WTC11 (cell line): ENCODE measurements around the gene LMOD3. TPM values are rescaled to one million over a fixed set of nuclear protein-coding genes. Genes with fewer than 3 reads are reported as not detected.

Source experiments
- ATAC-seq: fragments of 200-7000 bp; cut with Tn5 transposase; 2 replicates; pipeline ENCODE4 v1.10.0; 2021; ENCODE audit warnings: mild to moderate bottlenecking, moderate library complexity
- CTCF ChIA-PET: fragments of 300-600 bp; sonication (Branson Sonifier 250); formaldehyde crosslinking; loops from one replicate; lab custom pipeline; 2021; ENCODE audit warnings: antibody characterized with exemption; lab: Charles Lee
- POLR2A ChIA-PET: fragments of 350-600 bp; sonication (Branson Sonifier 250); formaldehyde crosslinking; loops from one replicate; lab custom pipeline; 2021; ENCODE audit warnings: antibody characterized with exemption; lab: Charles Lee
- DNase-seq: peaks from one replicate; pipeline ENCODE4 v3.0.0; 2021; ENCODE audit warnings: low spot score
- H3K27ac Mint-ChIP-seq: 2 replicates; pipeline ENCODE4 v1.8.0; 2021; ENCODE audit warnings: mixed read lengths
- H3K27me3 Mint-ChIP-seq: 2 replicates; pipeline ENCODE4 v1.8.0; 2021; ENCODE audit warnings: low read depth, mild to moderate bottlenecking, moderate library complexity, mixed read lengths
- H3K36me3 Mint-ChIP-seq: 2 replicates; pipeline ENCODE4 v1.8.0; 2021; ENCODE audit warnings: mixed read lengths
- H3K4me1 Mint-ChIP-seq: 2 replicates; pipeline ENCODE4 v1.8.0; 2022; ENCODE audit warnings: mixed read lengths
- H3K4me3 Mint-ChIP-seq: 2 replicates; pipeline ENCODE4 v1.8.0; 2021; ENCODE audit warnings: mild to moderate bottlenecking, moderate library complexity, mixed read lengths
- H3K9me3 Mint-ChIP-seq: 2 replicates; pipeline ENCODE4 v1.8.0; 2021; ENCODE audit warnings: mixed read lengths
- GABPB1 ChIP-seq: sonication (generic); formaldehyde crosslinking; IDR thresholded peaks from 2 replicates; pipeline ENCODE4 v1.8.1; 2023; ENCODE audit warnings: mild to moderate bottlenecking, missing genetic modification reagents
- NR1H2 ChIP-seq: sonication (generic); formaldehyde crosslinking; IDR thresholded peaks from 2 replicates; pipeline ENCODE4 v1.9.0; 2021; ENCODE audit warnings: mild to moderate bottlenecking, moderate library complexity, missing genetic modification reagents
- OVOL2 ChIP-seq: fragments of 250-450 bp; sonication (Bioruptor Pico); IDR thresholded peaks from 2 replicates; pipeline ENCODE4 v1.9.0; 2021; ENCODE audit warnings: mild to moderate bottlenecking, borderline replicate concordance
- SMAD3 ChIP-seq: sonication (generic); formaldehyde crosslinking; IDR thresholded peaks from 2 replicates; pipeline ENCODE4 v1.8.0; 2022; ENCODE audit warnings: missing genetic modification reagents, mild to moderate bottlenecking, borderline replicate concordance
- SOX15 ChIP-seq: fragments of 250-450 bp; sonication (Bioruptor Pico); IDR thresholded peaks from 2 replicates; pipeline ENCODE4 v1.9.0; 2021; ENCODE audit warnings: mild to moderate bottlenecking
- SP1 ChIP-seq: sonication (generic); formaldehyde crosslinking; conservative IDR thresholded peaks from 2 replicates; pipeline ENCODE4 v1.8.1; 2022; ENCODE audit warnings: missing genetic modification reagents
- TEAD1 ChIP-seq: sonication (generic); formaldehyde crosslinking; IDR thresholded peaks from 2 replicates; pipeline ENCODE4 v1.8.0; 2022; ENCODE audit warnings: mild to moderate bottlenecking, missing genetic modification reagents
- ZNF317 ChIP-seq: sonication (generic); formaldehyde crosslinking; IDR thresholded peaks from 2 replicates; pipeline ENCODE4 v1.8.1; 2023; ENCODE audit warnings: low read depth, mild to moderate bottlenecking, moderate library complexity, missing genetic modification reagents, borderline replicate concordance
- total RNA-seq: library from RNA; stranded (reverse); gene quantifications from 3 replicates; pipeline ENCODE4 v1.2.3, GENCODE V29; 2021
- TF ChIP-seq, protein P1 (sequence below): sonication (generic); formaldehyde crosslinking; IDR thresholded peaks from 2 replicates; pipeline ENCODE4 v1.8.1; 2023; ENCODE audit warnings: mild to moderate bottlenecking, missing genetic modification reagents, moderate library complexity
- TF ChIP-seq, protein P2 (sequence below): sonication (generic); formaldehyde crosslinking; IDR thresholded peaks from 2 replicates; pipeline ENCODE4 v1.8.0; 2023; ENCODE audit warnings: missing genetic modification reagents
- TF ChIP-seq, protein P3 (sequence below): fragments of 250-450 bp; sonication (Bioruptor Pico); IDR thresholded peaks from 2 replicates; pipeline ENCODE4 v2.1.2; 2022; ENCODE audit warnings: mild to moderate bottlenecking, moderate library complexity
- TF ChIP-seq, protein P4 (sequence below): sonication (generic); formaldehyde crosslinking; IDR thresholded peaks from 2 replicates; pipeline ENCODE4 v1.8.1; 2023; ENCODE audit warnings: mild to moderate bottlenecking, moderate library complexity, missing genetic modification reagents
- TF ChIP-seq, protein P5 (sequence below): sonication (generic); formaldehyde crosslinking; IDR thresholded peaks from 2 replicates; pipeline ENCODE4 v1.8.1; 2022; ENCODE audit warnings: low read depth, mild to moderate bottlenecking, moderate library complexity, missing genetic modification reagents, borderline replicate concordance
- TF ChIP-seq, protein P6 (sequence below): sonication (generic); formaldehyde crosslinking; IDR thresholded peaks from 2 replicates; pipeline ENCODE4 v1.8.0; 2022; ENCODE audit warnings: mild to moderate bottlenecking, missing genetic modification reagents
- TF ChIP-seq, protein P7 (sequence below): sonication (generic); formaldehyde crosslinking; IDR thresholded peaks from 2 replicates; pipeline ENCODE4 v1.8.1; 2022; ENCODE audit warnings: mild to moderate bottlenecking, missing genetic modification reagents, moderate library complexity, borderline replicate concordance
- TF ChIP-seq, protein P8 (sequence below): sonication (generic); formaldehyde crosslinking; IDR thresholded peaks from 2 replicates; pipeline ENCODE4 v1.8.0; 2022; ENCODE audit warnings: mild to moderate bottlenecking, missing genetic modification reagents
- TF ChIP-seq, protein P9 (sequence below): fragments of 250-450 bp; sonication (Bioruptor Pico); IDR thresholded peaks from 2 replicates; pipeline ENCODE4 v1.9.0; 2021; ENCODE audit warnings: moderate library complexity, mild to moderate bottlenecking, inconsistent platforms, borderline replicate concordance
- TF ChIP-seq, protein P10 (sequence below): sonication (generic); formaldehyde crosslinking; IDR thresholded peaks from 2 replicates; pipeline ENCODE4 v1.8.1; 2023; ENCODE audit warnings: mild to moderate bottlenecking, missing genetic modification reagents

LMOD3 gene
- total RNA-seq, 1 experiment from 2014 or later = not detected

DNA sequence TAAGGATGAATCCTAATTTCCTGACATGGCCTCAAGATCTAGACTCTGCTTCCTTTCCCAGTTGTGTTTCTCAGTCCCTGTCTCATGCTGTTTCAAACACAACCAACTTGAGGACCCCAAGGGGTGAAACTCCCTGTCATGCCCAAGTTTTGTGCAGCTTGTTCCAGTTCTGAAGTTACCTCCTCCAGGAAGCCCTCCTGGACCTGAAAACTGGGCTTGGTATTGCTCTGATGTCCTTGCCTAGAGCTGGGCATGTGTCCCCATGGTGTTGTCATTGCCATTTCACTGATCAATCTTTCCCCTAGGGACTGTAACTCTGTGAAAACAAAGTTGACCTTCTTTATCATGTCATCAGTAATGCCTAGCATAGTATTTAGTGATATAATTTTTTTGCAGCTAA, 6.1 kb upstream of the LMOD3 start:
- Mint-ChIP-seq H3K9me3 (0 out of 2 replicates have a peak, but pooled peaks cover 5% of the 10 kb centered on the region), H3K27me3 (no peaks in the 10 kb centered on the region), H3K27ac (no peak overlapping the region), H3K4me1 (peaks cover 4% of the 10 kb centered on the region; the same call in 1 of the 2 replicates), H3K36me3 (no peaks in the 10 kb centered on the region), H3K4me3 (no peak overlapping the region)
- CTCF ChIA-PET = interaction anchor here (1.6 kb wide), 1 partner anchor 178 kb away, joined by 7 read pairs; no protein-coding TSS in a partner anchor
- DNase-seq = no peak
- ATAC-seq = no peak
- POLR2A ChIA-PET = no interaction called here
- no peak for TF ChIP-seq OVOL2 (CRISPR knock-in tag)

DNA sequence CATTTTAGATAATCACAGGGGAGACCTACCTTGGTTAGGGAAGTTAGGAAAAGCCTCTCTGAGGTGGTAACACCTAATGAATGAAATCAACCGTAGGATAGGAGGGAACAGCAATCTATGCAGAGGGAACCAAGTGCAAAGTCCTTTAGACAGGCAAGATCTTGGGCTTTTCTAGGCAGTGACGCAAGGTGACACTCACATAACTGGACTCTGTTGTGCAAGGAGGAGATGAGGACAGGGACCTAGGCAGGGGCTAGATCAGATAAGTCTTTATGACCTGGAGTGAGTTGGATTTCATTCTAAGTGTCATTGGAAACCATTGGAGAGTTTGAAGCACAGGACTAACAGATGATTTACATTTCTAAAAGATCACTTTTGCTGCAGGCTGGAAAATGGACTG, 4.6 kb upstream of the LMOD3 start:
- POLR2A ChIA-PET = no interaction called here
- Mint-ChIP-seq H3K4me3 (no peak overlapping the region), H3K9me3 (no peaks in the 10 kb centered on the region), H3K27me3 (no peaks in the 10 kb centered on the region), H3K4me1 (peaks cover 4% of the 10 kb centered on the region; the same call in 1 of the 2 replicates)
- TF ChIP-seq, protein P1, sequence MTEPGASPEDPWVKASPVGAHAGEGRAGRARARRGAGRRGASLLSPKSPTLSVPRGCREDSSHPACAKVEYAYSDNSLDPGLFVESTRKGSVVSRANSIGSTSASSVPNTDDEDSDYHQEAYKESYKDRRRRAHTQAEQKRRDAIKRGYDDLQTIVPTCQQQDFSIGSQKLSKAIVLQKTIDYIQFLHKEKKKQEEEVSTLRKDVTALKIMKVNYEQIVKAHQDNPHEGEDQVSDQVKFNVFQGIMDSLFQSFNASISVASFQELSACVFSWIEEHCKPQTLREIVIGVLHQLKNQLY (CRISPR knock-in tag) = no peak
- TF ChIP-seq TEAD1 (CRISPR knock-in tag) (no peak), ZNF317 (CRISPR knock-in tag) (peak; percentile 16; the same call in 1 of the 2 replicates)
- TF ChIP-seq, protein P2, sequence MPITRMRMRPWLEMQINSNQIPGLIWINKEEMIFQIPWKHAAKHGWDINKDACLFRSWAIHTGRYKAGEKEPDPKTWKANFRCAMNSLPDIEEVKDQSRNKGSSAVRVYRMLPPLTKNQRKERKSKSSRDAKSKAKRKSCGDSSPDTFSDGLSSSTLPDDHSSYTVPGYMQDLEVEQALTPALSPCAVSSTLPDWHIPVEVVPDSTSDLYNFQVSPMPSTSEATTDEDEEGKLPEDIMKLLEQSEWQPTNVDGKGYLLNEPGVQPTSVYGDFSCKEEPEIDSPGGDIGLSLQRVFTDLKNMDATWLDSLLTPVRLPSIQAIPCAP (CRISPR knock-in tag) = no peak
- TF ChIP-seq, protein P3, sequence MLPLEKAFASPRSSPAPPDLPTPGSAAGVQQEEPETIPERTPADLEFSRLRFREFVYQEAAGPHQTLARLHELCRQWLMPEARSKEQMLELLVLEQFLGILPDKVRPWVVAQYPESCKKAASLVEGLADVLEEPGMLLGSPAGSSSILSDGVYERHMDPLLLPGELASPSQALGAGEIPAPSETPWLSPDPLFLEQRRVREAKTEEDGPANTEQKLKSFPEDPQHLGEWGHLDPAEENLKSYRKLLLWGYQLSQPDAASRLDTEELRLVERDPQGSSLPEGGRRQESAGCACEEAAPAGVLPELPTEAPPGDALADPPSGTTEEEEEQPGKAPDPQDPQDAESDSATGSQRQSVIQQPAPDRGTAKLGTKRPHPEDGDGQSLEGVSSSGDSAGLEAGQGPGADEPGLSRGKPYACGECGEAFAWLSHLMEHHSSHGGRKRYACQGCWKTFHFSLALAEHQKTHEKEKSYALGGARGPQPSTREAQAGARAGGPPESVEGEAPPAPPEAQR (CRISPR knock-in tag) = no peak
- TF ChIP-seq, protein P4, sequence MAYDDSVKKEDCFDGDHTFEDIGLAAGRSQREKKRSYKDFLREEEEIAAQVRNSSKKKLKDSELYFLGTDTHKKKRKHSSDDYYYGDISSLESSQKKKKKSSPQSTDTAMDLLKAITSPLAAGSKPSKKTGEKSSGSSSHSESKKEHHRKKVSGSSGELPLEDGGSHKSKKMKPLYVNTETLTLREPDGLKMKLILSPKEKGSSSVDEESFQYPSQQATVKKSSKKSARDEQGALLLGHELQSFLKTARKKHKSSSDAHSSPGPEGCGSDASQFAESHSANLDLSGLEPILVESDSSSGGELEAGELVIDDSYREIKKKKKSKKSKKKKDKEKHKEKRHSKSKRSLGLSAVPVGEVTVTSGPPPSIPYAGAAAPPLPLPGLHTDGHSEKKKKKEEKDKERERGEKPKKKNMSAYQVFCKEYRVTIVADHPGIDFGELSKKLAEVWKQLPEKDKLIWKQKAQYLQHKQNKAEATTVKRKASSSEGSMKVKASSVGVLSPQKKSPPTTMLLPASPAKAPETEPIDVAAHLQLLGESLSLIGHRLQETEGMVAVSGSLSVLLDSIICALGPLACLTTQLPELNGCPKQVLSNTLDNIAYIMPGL (CRISPR knock-in tag) = no peak
- TF ChIP-seq, all 79 proteins: peak for 1
- H3K36me3 Mint-ChIP-seq = no peaks in the 10 kb centered on the region
- CTCF ChIA-PET = interaction anchor here (1.6 kb wide), 1 partner anchor 179 kb away, joined by 7 read pairs; no protein-coding TSS in a partner anchor
- ATAC-seq (no peak), DNase-seq (no peak)
- no peak overlapping the region for H3K27ac Mint-ChIP-seq

DNA sequence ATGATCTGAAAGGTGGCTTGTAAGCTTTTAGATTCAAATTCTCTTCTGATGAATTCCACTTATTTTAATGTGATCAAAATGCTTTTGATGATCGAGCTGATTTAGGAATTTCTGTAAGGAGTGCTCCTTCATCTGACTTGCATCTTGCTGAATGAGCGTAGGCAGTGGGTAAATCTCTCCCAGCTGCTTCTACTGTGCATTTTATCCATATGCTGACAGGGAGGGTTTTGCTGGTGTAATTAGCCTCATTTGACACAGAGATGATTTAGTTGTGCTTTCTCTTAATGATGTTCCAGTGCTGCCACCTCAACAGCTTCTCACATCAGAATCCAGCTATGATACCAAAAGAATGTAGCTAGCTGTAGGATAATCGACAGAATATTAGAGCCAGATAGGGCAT, 3.8 kb upstream of the LMOD3 start:
- no peak overlapping the region for H3K4me3 Mint-ChIP-seq
- no peak for DNase-seq
- no peak overlapping the region for H3K27ac Mint-ChIP-seq
- no peaks in the 10 kb centered on the region for H3K9me3 Mint-ChIP-seq
- ChIA-PET CTCF (interaction anchor here (1.4 to 1.5 kb wide), 2 partner anchors 35 to 180 kb away, joined by 4 read pairs; no protein-coding TSS in a partner anchor), POLR2A (no interaction called here)
- ATAC-seq = no peak
- no peaks in the 10 kb centered on the region for H3K27me3 Mint-ChIP-seq
- H3K36me3 Mint-ChIP-seq = no peaks in the 10 kb centered on the region
- peaks cover 4% of the 10 kb centered on the region; the same call in 1 of the 2 replicates for H3K4me1 Mint-ChIP-seq
- TF ChIP-seq SMAD3 (CRISPR knock-in tag) (no peak), GABPB1 (CRISPR knock-in tag) (no peak), NR1H2 (CRISPR knock-in tag) (no peak), SOX15 (CRISPR knock-in tag) (no peak), SP1 (CRISPR knock-in tag) (no peak)
- TF ChIP-seq, protein P5, sequence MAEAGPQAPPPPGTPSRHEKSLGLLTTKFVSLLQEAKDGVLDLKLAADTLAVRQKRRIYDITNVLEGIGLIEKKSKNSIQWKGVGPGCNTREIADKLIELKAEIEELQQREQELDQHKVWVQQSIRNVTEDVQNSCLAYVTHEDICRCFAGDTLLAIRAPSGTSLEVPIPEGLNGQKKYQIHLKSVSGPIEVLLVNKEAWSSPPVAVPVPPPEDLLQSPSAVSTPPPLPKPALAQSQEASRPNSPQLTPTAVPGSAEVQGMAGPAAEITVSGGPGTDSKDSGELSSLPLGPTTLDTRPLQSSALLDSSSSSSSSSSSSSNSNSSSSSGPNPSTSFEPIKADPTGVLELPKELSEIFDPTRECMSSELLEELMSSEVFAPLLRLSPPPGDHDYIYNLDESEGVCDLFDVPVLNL (CRISPR knock-in tag) = no peak
- TF ChIP-seq, protein P6, sequence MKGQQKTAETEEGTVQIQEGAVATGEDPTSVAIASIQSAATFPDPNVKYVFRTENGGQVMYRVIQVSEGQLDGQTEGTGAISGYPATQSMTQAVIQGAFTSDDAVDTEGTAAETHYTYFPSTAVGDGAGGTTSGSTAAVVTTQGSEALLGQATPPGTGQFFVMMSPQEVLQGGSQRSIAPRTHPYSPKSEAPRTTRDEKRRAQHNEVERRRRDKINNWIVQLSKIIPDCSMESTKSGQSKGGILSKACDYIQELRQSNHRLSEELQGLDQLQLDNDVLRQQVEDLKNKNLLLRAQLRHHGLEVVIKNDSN (CRISPR knock-in tag) = no peak
- TF ChIP-seq, protein P7, sequence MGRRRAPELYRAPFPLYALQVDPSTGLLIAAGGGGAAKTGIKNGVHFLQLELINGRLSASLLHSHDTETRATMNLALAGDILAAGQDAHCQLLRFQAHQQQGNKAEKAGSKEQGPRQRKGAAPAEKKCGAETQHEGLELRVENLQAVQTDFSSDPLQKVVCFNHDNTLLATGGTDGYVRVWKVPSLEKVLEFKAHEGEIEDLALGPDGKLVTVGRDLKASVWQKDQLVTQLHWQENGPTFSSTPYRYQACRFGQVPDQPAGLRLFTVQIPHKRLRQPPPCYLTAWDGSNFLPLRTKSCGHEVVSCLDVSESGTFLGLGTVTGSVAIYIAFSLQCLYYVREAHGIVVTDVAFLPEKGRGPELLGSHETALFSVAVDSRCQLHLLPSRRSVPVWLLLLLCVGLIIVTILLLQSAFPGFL (CRISPR knock-in tag) = no peak
- TF ChIP-seq, protein P8, sequence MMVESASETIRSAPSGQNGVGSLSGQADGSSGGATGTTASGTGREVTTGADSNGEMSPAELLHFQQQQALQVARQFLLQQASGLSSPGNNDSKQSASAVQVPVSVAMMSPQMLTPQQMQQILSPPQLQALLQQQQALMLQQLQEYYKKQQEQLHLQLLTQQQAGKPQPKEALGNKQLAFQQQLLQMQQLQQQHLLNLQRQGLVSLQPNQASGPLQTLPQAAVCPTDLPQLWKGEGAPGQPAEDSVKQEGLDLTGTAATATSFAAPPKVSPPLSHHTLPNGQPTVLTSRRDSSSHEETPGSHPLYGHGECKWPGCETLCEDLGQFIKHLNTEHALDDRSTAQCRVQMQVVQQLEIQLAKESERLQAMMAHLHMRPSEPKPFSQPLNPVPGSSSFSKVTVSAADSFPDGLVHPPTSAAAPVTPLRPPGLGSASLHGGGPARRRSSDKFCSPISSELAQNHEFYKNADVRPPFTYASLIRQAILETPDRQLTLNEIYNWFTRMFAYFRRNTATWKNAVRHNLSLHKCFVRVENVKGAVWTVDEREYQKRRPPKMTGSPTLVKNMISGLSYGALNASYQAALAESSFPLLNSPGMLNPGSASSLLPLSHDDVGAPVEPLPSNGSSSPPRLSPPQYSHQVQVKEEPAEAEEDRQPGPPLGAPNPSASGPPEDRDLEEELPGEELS (CRISPR knock-in tag) = no peak
- TF ChIP-seq, protein P9, sequence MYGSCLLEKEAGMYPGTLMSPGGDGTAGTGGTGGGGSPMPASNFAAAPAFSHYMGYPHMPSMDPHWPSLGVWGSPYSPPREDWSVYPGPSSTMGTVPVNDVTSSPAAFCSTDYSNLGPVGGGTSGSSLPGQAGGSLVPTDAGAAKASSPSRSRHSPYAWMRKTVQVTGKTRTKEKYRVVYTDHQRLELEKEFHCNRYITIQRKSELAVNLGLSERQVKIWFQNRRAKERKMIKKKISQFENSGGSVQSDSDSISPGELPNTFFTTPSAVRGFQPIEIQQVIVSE (CRISPR knock-in tag) = no peak
- TF ChIP-seq, protein P10, sequence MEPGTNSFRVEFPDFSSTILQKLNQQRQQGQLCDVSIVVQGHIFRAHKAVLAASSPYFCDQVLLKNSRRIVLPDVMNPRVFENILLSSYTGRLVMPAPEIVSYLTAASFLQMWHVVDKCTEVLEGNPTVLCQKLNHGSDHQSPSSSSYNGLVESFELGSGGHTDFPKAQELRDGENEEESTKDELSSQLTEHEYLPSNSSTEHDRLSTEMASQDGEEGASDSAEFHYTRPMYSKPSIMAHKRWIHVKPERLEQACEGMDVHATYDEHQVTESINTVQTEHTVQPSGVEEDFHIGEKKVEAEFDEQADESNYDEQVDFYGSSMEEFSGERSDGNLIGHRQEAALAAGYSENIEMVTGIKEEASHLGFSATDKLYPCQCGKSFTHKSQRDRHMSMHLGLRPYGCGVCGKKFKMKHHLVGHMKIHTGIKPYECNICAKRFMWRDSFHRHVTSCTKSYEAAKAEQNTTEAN (CRISPR knock-in tag) = no peak
